GM10266 (cell line): ENCODE data around the gene SLC35F6.

Experiments used
- DNase-seq: peaks from one replicate; pipeline ENCODE4 v3.0.0; 2012; ENCODE audit errors: extremely low spot score
- CTCF ChIP-seq: IDR thresholded peaks from 2 replicates; pipeline ENCODE4 v1.5.1; 2012; ENCODE audit warnings: mild to moderate bottlenecking, low read depth; ENCODE audit not compliant: control insufficient read depth, insufficient read depth; ENCODE audit errors: missing control alignments

The SLC35F6 gene

GRCh38 chr2:26818255-26818654, 54.2 kb downstream of the SLC35F6 start:
- DNase-seq: no peak

GRCh38 chr2:26818972-26819371, 54.9 kb downstream of the SLC35F6 start:
- no peak for TF ChIP-seq CTCF

More at GRCh38 chr2:26818255-26818654, 54.2 kb downstream of the SLC35F6 start:
- TF ChIP-seq CTCF: no peak

GRCh38 chr2:26820932-26821331, 56.8 kb downstream of the SLC35F6 start:
- no peak for TF ChIP-seq CTCF
- no peak for DNase-seq

More at GRCh38 chr2:26818972-26819371, 54.9 kb downstream of the SLC35F6 start:
- DNase-seq: no peak

GRCh38 chr2:26822877-26823276, 58.8 kb downstream of the SLC35F6 start:
- no peak for DNase-seq
- TF ChIP-seq CTCF: no peak
